ENCODE measurements around the gene STAT4.

The STAT4 gene

GRCh38 chr2:191176305-191176704 is 25.5 kb upstream of the STAT4 start:
- no peak for DNase-seq (ENCODE audit: low spot score)

- no peak for DNase-seq (ENCODE audit: low spot score)
Observed at GRCh38 chr2:191174442-191174841, 23.6 kb upstream of the STAT4 start.

- no peak for DNase-seq (ENCODE audit: low spot score)
Observed at GRCh38 chr2:191173206-191173605, 22.4 kb upstream of the STAT4 start.

GRCh38 chr2:191171708-191172355 is 21.0 kb upstream of the STAT4 start:
- no peak for DNase-seq (ENCODE audit: low spot score)

GRCh38 chr2:191171286-191171685 is 20.5 kb upstream of the STAT4 start:
- no peak for DNase-seq (ENCODE audit: low spot score)

GRCh38 chr2:191170773-191171172 is 20.0 kb upstream of the STAT4 start:
- DNase-seq (ENCODE audit: low spot score): no peak

- DNase-seq (ENCODE audit: low spot score): no peak
Observed at GRCh38 chr2:191170301-191170636, 19.5 kb upstream of the STAT4 start.

GRCh38 chr2:191169456-191170300 is 18.9 kb upstream of the STAT4 start:
- no peak for DNase-seq (ENCODE audit: low spot score)

GRCh38 chr2:191167766-191168165 is 17.0 kb upstream of the STAT4 start:
- DNase-seq (ENCODE audit: low spot score): no peak

- no peak for DNase-seq (ENCODE audit: low spot score)
Observed at GRCh38 chr2:191166756-191167445, 16.1 kb upstream of the STAT4 start.

GRCh38 chr2:191166111-191166755 is 15.4 kb upstream of the STAT4 start:
- no peak for DNase-seq (ENCODE audit: low spot score)

- peak; percentile 26 for DNase-seq (ENCODE audit: low spot score)
Observed at GRCh38 chr2:191165176-191165643, 14.4 kb upstream of the STAT4 start.

GRCh38 chr2:191158747-191159146 is 8.0 kb upstream of the STAT4 start:
- DNase-seq (ENCODE audit: low spot score): no peak

- no peak for DNase-seq (ENCODE audit: low spot score)
Observed at GRCh38 chr2:191158193-191158592, 7.4 kb upstream of the STAT4 start.

GRCh38 chr2:191155608-191156071 is 4.8 kb upstream of the STAT4 start:
- peak; percentile 54 for DNase-seq (ENCODE audit: low spot score)

- DNase-seq (ENCODE audit: low spot score): no peak
Observed at GRCh38 chr2:191153716-191154115, 2.9 kb upstream of the STAT4 start.

GRCh38 chr2:191152482-191153240 is 1.9 kb upstream of the STAT4 start:
- no peak for DNase-seq (ENCODE audit: low spot score)

GRCh38 chr2:191151331-191151730 is 537 bp upstream of the STAT4 start:
- no peak for DNase-seq (ENCODE audit: low spot score)

GRCh38 chr2:191150230-191150599 is 579 bp downstream of the STAT4 start:
- no peak for DNase-seq (ENCODE audit: low spot score)

GRCh38 chr2:191149391-191149790 is 1.4 kb downstream of the STAT4 start:
- no peak for DNase-seq (ENCODE audit: low spot score)

- DNase-seq (ENCODE audit: low spot score): no peak
Observed at GRCh38 chr2:191148791-191149190, 2.0 kb downstream of the STAT4 start.

GRCh38 chr2:191148281-191148680 is 2.5 kb downstream of the STAT4 start:
- DNase-seq (ENCODE audit: low spot score): no peak

Data from D341Med (cell line).